NCI-H187 treated with DMSO at 0.1 percent for 48 hours (cell line): ENCODE measurements around the gene ELOVL5.

Experiments
- DNase-seq: peaks from one replicate; lab custom pipeline; 2025; lab: John Stamatoyannopoulos, UW

ELOVL5 gene

DNA sequence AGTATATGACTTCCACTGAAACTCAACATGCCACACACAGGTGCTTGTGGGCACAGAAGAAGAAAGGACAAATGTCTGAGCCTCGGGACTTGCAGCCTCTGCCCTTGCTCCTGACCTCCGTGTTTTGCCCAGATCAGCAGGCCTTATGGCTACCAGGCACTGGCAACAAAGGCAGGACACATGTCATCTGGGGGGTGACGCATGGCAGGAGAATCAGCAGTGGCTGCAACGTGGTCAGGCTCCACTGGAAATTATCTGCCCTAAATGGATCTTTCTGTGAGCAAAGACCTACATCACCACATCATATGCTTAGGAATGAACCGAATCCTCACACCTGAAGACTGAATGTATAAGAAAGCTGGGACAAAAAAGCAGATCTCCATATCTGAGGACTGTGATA lies 78.9 kb downstream of the ELOVL5 start:
- DNase-seq, result no peak

DNA sequence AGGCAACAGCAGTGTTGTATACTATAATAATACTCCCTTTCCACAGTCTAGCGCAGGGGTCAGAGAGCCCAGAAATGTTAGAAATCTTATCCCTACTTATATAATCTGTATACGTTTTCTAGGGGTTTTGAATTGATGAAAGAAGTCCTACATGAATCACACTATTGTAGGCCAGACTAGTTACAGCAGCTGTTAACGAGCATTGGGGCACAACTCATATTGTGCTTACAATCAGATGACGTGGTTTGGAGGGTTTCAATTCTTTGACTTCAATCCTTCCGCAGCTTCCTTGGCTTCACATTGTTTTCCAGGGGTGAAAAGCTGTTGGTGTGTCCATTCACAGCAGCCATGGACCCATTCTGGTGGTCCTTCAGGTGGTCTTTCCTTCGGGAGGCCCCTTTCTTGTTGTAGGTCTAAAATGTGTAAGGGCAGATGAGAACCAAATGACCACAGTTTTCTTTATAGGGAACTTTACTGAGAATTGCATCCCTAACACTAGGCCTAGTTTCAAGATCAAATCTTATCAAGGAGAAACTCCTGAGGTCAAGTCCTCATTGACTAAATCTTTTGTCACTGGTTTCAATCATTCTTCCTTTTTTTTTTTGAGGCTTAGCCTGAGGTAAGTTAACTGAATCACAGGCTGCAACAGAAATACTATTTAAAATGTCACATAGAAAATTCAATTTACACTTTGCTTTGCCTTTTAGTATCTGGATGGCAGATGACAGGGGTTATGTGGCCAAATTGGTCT lies 79.7 kb downstream of the ELOVL5 start:
- DNase-seq, result no peak

DNA sequence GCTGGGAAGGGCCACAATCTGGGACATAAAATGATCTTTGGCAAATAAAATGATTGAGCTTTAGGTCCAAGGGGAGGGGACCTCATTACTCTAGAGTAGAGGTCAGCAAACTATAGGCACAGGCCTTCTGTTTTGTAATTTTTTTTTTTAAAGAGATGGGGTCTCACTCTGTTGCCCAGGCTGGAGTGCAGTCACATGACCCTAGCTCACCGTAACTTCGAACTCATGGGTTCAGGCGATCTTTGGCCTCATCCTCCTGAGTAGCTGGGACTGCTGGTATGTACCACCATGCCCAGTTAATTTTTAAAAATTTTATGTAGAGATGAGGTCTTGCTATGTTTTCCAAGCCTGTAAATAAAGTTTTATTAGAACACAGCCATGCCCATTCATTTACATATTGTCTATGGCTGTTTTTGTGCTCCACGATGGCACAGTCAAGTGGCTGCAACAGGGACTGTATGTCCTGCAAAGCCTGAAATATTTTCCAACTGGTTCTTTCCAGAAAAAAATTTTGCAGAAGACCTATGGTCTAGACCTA lies 82.1 kb downstream of the ELOVL5 start:
- no peak for DNase-seq

- no peak for DNase-seq
Measured at GRCh38 chr6:53264915-53265607, 83.7 kb downstream of the ELOVL5 start.

- DNase-seq, result no peak
Measured at GRCh38 chr6:53264337-53264736, 84.4 kb downstream of the ELOVL5 start.

- DNase-seq, result no peak
Measured at GRCh38 chr6:53263917-53264316, 84.8 kb downstream of the ELOVL5 start.

DNA sequence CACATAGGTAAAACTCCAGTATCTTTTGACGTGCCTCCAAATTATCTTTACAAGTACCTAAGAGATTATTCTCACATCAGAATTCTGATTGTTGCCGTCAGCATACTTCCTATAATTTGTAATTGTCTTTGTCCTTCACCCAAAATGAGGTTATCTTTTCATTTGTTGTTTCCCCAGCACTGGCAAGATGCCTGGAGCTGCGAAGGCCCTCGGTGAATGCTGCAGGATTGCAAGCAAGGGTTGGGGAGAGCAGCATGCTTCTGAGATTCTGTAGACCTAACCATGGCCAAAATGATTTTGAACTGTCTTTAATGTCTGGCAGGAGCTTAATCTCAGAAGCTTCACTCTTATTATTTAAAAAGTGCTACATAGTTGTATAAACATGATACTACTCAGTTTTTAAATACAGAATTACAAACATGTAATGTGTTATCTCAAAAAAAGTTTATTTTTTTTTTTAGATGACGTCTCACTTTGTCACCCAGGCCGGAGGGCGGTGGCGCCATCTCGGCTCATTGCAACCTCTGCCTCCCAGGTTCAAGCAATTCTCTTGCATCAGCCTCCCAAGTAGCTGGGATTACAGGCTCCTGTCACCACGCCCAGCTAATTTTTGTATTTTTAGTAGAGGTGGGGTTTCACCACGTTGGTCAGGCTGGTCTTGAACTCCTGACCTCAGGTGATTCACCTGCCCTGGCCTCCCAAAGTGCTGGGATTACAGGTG lies 88.7 kb downstream of the ELOVL5 start:
- DNase-seq, result no peak

- DNase-seq, result no peak
Measured at GRCh38 chr6:53258774-53259155, 90.0 kb downstream of the ELOVL5 start.

- no peak for DNase-seq
Measured at GRCh38 chr6:53258076-53258773, 90.5 kb downstream of the ELOVL5 start.

DNA sequence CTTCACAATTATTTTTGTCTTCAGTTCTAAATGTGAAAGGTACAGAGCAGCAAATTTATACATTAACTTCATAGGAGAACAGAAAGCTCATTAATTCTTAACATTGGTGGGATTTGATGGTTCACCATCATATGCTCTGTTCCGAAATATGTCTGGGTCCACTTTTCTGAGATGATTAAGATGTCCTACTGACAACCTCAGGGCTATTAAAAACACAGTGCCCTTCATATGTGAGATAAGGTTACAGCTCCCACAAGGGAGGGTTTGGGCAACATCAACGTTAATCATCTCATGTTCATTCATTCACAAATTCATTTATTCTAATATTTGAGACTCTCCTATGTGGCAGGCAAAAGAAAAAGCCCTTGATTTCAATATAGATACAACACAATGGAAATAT lies 91.2 kb downstream of the ELOVL5 start:
- no peak for DNase-seq

- no peak for DNase-seq
Measured at GRCh38 chr6:53257001-53257400, 91.7 kb downstream of the ELOVL5 start.

- DNase-seq, result no peak
Measured at GRCh38 chr6:53252177-53252692, 96.5 kb downstream of the ELOVL5 start.

- no peak for DNase-seq
Measured at GRCh38 chr6:53251033-53251672, 97.6 kb downstream of the ELOVL5 start.

DNA sequence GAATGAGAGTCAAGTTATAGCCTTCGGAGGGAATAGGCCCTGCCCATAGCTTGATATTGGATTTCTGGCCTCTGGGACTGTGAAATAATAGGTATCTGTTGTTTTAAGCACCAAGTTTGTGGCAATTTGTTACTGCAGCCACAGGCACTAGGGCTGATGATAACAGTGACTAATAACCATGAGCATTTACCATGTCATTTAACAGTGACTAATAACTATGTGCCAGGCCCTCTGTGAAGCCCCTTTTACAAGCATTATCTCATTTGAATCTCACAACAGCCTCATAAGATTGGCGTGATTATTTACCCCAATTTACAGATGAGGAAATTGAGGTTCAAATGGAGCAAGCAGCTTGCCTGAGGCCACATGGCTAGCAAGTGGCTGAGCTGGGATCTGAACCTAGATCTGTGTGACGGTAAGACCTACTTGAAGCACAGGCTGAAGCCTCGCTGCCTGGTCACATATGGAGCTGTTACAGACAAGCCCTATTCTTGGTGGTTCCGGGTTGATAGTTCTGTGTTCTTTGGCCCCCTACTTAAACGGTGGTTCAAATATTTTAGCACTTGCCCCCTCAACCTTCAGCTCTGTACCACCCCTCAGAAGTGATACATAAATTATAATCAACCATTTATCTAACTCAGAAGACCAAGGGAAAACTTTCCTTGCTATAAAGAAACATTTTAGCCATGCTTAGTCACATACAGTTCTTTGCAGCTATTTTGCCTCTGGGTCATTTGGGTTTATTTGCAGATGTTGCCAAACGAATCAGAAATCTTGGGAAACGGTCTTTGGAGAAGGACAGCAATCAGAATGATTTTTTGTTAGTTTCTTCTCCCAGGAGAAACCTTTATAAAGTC lies 98.3 kb downstream of the ELOVL5 start:
- DNase-seq, result no peak

GRCh38 chr6:53246924-53247323 lies 101.8 kb downstream of the ELOVL5 start:
- no peak for DNase-seq

- DNase-seq, result no peak
Measured at GRCh38 chr6:53244958-53245357, 103.8 kb downstream of the ELOVL5 start.

DNA sequence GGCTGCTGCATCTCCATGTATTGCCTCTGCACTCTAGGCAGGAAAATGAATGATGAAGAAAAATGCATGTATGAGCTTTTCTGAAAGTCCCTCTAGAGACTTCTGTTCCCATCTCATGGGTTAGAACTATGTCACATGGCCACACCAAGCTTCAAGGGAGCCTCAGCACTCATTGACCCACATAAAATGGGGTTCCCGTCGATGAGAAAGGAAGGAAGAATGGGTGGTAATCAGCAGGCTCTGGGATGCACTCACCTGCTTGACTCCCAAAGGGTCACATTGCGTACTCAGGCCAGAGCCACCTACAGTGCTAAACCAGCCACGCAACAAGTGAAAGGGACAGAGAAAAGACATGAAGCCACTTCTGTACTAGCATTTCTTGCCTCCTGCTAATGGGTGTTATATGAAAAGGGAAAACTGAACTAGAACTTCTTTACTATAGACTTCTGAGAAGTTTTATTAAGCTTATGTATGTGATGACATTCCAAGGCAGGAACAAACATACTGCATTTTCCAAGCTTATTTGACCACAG lies 104.3 kb downstream of the ELOVL5 start:
- no peak for DNase-seq

GRCh38 chr6:53241938-53242337 lies 106.8 kb downstream of the ELOVL5 start:
- no peak for DNase-seq

GRCh38 chr6:53240761-53241160 lies 108.0 kb downstream of the ELOVL5 start:
- DNase-seq, result no peak

GRCh38 chr6:53240139-53240538 lies 108.6 kb downstream of the ELOVL5 start:
- DNase-seq, result no peak
